Subcutaneous abdominal adipose tissue (tissue), 5 donors: ENCODE results near the gene SLIT3.
A peak's percentile ranks its signal among the peaks of the same experiment; 100 is the strongest.
"Not testable (repeated sequence)": the region's sequence is repeated elsewhere in the genome, so short reads cannot be mapped to it uniquely, and the experiment has no call there.

ENCODE experiments used
- H3K27ac ChIP-seq: one replicate; pipeline ENCODE4 v1.7.0; 2013; ENCODE audit warnings: low read depth, mild to moderate bottlenecking, inconsistent platforms, low read length, moderate library complexity
- H3K27me3 ChIP-seq, 5 donors: one replicate each; pipeline ENCODE4 v1.7.0; 2013; ENCODE audit warnings: low read length in 5 of 5, inconsistent platforms in 1 of 5; ENCODE audit not compliant: control insufficient read depth in 5 of 5, insufficient read depth in 4 of 5
- H3K36me3 ChIP-seq, 5 donors: one replicate each; pipeline ENCODE4 v1.7.0; 2013; ENCODE audit warnings: low read length in 5 of 5; ENCODE audit not compliant: control insufficient read depth in 5 of 5, insufficient read depth in 5 of 5
- H3K4me1 ChIP-seq, 5 donors: one replicate each; pipeline ENCODE4 v1.7.0; 2013; ENCODE audit warnings: low read length in 5 of 5, mild to moderate bottlenecking in 3 of 5, moderate library complexity in 1 of 5; ENCODE audit not compliant: control insufficient read depth in 5 of 5, insufficient read depth in 5 of 5
- H3K4me3 ChIP-seq, 5 donors: one replicate each; pipeline ENCODE4 v1.7.0; 2013; ENCODE audit warnings: low read length in 5 of 5, low read depth in 1 of 5
- H3K9ac ChIP-seq, 5 donors: one replicate each; pipeline ENCODE4 v1.7.0; 2013; ENCODE audit warnings: low read length in 5 of 5, mild to moderate bottlenecking in 4 of 5, moderate library complexity in 3 of 5
- H3K9me3 ChIP-seq, 5 donors: one replicate each; pipeline ENCODE4 v1.7.0; 2013; ENCODE audit warnings: low read length in 5 of 5; ENCODE audit not compliant: control insufficient read depth in 5 of 5
- donor health status: healthy.
- donor health status: healthy.
- donor health status: healthy.
- donor health status: healthy.
- donor health status: healthy.

SLIT3 gene

GRCh38 chr5:169218176-169218575, 82.8 kb downstream of the SLIT3 start:
- H3K27me3 ChIP-seq, result no peaks in the 10 kb centered on the region
- H3K9me3 ChIP-seq, result no peaks in the 10 kb centered on the region
- H3K27ac ChIP-seq, result no peak overlapping the region
- H3K4me3 ChIP-seq, result no peak overlapping the region
- no peaks in the 10 kb centered on the region for H3K36me3 ChIP-seq
- peaks cover 0 to 8% (median 5%) of the 10 kb centered on the region in 5 donors for H3K4me1 ChIP-seq
- no peak overlapping the region for H3K9ac ChIP-seq

- H3K27ac ChIP-seq, result no peak overlapping the region
- H3K4me3 ChIP-seq, result no peak overlapping the region
- no peaks in the 10 kb centered on the region for H3K9me3 ChIP-seq
- H3K36me3 ChIP-seq, result no peaks in the 10 kb centered on the region
- peaks cover 0 to 8% (median 0%) of the 10 kb centered on the region in 5 donors for H3K4me1 ChIP-seq
- H3K9ac ChIP-seq, result no peak overlapping the region
- no peaks in the 10 kb centered on the region for H3K27me3 ChIP-seq
These were observed 84.1 kb downstream of the SLIT3 start for GRCh38 chr5:169216866-169217265.

DNA sequence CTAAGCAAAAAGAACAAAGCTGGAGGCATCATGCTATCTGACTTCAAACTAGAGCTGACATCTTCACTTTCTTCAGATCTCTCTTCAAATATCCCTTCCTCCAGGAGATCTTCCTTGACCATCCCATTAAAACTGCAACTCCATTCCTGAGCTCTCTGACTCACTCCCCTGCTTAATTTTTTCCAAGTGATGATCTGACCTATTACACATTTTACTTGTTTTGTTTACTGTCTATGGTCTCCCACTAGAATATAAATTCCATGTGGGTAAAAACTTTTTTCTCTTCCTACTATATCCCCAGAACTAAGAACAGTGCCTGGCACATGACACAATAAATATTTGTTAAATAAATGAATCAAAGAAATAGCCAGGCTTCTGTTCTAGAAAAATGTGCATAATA, 87.5 kb downstream of the SLIT3 start:
- no peaks in the 10 kb centered on the region for H3K9me3 ChIP-seq
- no peak overlapping the region for H3K4me3 ChIP-seq
- H3K36me3 ChIP-seq, result no peaks in the 10 kb centered on the region
- no peak overlapping the region for H3K9ac ChIP-seq
- no peaks in the 10 kb centered on the region for H3K27me3 ChIP-seq
- no peaks in the 10 kb centered on the region for H3K4me1 ChIP-seq
- H3K27ac ChIP-seq, result no peak overlapping the region

- not testable (repeated sequence) for H3K4me3 ChIP-seq, H3K9me3 ChIP-seq, H3K27me3 ChIP-seq, H3K4me1 ChIP-seq, H3K27ac ChIP-seq, H3K9ac ChIP-seq, H3K36me3 ChIP-seq
These were observed 89.2 kb downstream of the SLIT3 start for GRCh38 chr5:169211761-169212160.

DNA sequence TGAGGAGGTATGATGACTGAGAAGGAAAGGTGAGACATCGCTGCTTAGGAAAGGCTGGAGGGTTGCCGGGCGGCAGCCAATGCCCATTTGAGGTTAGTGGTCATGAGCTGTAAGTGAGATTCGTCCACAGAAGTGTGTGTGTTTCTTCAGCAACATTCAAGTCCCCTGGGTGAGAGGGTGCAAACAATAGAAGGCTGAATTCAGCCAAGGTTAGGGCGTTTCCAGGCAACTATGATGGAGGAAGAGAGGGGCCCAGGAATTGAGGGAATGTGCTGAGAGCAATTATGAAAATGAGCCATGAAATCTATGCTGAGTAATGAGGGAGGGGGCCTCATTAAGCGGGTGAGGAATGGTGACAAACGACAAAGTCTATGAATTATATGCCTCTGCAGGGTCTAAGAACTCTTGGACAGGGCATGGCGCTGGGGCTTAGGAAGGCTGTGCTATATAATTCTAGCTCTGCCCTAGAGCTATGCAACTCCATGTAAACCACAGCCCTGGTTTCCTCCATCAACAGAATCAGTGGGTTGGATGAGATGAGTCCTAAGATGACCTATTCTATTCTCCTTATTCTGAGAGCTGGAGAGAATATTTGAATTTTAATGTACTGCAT, 96.0 kb downstream of the SLIT3 start:
- Histone ChIP-seq H3K9me3 (peaks cover 0 to 6% (median 5%) of the 10 kb centered on the region in 5 donors), H3K27ac (no peak overlapping the region), H3K4me3 (no peak overlapping the region), H3K9ac (no peak overlapping the region), H3K27me3 (no peaks in the 10 kb centered on the region), H3K36me3 (no peaks in the 10 kb centered on the region), H3K4me1 (peaks cover 0 to 11% (median 8%) of the 10 kb centered on the region in 5 donors)

- Histone ChIP-seq H3K4me1 (peaks cover 0 to 11% (median 8%) of the 10 kb centered on the region in 5 donors), H3K27me3 (no peaks in the 10 kb centered on the region), H3K9me3 (peaks cover 0 to 6% (median 5%) of the 10 kb centered on the region in 5 donors), H3K36me3 (no peaks in the 10 kb centered on the region), H3K9ac (no peak overlapping the region), H3K27ac (peak overlapping the region; percentile 11), H3K4me3 (no peak overlapping the region)
These were observed 98.0 kb downstream of the SLIT3 start for GRCh38 chr5:169202969-169203368.

GRCh38 chr5:169201597-169201996, 99.3 kb downstream of the SLIT3 start:
- no peaks in the 10 kb centered on the region for H3K27me3 ChIP-seq
- H3K4me1 ChIP-seq, result peaks cover 0 to 11% (median 8%) of the 10 kb centered on the region in 5 donors
- no peak overlapping the region for H3K4me3 ChIP-seq
- no peaks in the 10 kb centered on the region for H3K36me3 ChIP-seq
- H3K27ac ChIP-seq, result no peak overlapping the region
- H3K9ac ChIP-seq, result no peak overlapping the region
- H3K9me3 ChIP-seq, result peaks cover 0 to 6% (median 5%) of the 10 kb centered on the region in 5 donors

GRCh38 chr5:169200125-169200778, 100.7 kb downstream of the SLIT3 start:
- no peaks in the 10 kb centered on the region for H3K36me3 ChIP-seq

DNA sequence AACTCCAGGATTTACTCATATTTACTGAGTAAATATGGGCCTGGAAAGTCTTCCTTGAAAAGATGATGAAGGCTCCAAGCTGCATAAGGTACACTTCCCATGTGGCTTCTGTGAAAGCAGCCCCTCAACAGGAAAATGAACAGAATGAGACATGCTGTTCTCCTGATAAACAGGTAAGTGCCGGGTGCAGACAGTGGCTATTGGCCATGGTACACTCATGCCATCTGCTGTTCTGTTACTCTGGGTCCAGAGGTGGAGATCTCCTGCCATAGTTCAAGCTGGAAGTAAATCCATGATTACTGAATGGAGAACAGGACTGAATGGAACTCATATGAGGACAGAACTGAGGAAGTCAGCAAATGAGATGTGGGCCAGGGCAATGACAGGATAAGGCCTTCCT, 103.6 kb downstream of the SLIT3 start:
- H3K9me3 ChIP-seq, result peaks cover 0 to 6% (median 5%) of the 10 kb centered on the region in 5 donors
- H3K4me1 ChIP-seq, result no peaks in the 10 kb centered on the region
- H3K27ac ChIP-seq, result no peak overlapping the region
- no peaks in the 10 kb centered on the region for H3K27me3 ChIP-seq
- H3K4me3 ChIP-seq, result no peak overlapping the region
- H3K9ac ChIP-seq, result no peak overlapping the region
- peaks cover 0 to 12% (median 3%) of the 10 kb centered on the region in 5 donors for H3K36me3 ChIP-seq

More at GRCh38 chr5:169200125-169200778, 100.7 kb downstream of the SLIT3 start:
- Histone ChIP-seq H3K27me3 (no peaks in the 10 kb centered on the region), H3K9ac (no peak overlapping the region), H3K9me3 (peaks cover 0 to 6% (median 5%) of the 10 kb centered on the region in 5 donors), H3K4me1 (peaks cover 0 to 11% (median 8%) of the 10 kb centered on the region in 5 donors), H3K4me3 (no peak overlapping the region), H3K27ac (no peak overlapping the region)

- H3K27ac ChIP-seq, result no peak overlapping the region
- H3K4me3 ChIP-seq, result no peak overlapping the region
These were observed 104.9 kb downstream of the SLIT3 start for GRCh38 chr5:169196059-169196458.

More at GRCh38 chr5:169196059-169196458, 104.9 kb downstream of the SLIT3 start:
- Histone ChIP-seq H3K27me3 (no peaks in the 10 kb centered on the region), H3K36me3 (peaks cover 0 to 15% (median 6%) of the 10 kb centered on the region in 5 donors), H3K9me3 (no peaks in the 10 kb centered on the region), H3K4me1 (peaks cover 0 to 3% (median under 1%) of the 10 kb centered on the region in 5 donors), H3K9ac (no peak overlapping the region)
